Measurements from ENCODE around the gene MRPS10.

GRCh38 chr6:42221546-42221945 is 3.9 kb upstream of the MRPS10 start:
- TF ChIP-seq CTCF (IDR thresholded peaks at IDR 0.05) (no peak), POLR2A (IDR thresholded peaks at IDR 0.05) (no peak)

Data from Peyer's patch (tissue), 4 donors.